ENCODE results near the gene KHDRBS1. TPM values are rescaled to one million over a fixed set of nuclear protein-coding genes. Genes with fewer than 3 reads are reported as not detected.

KHDRBS1 gene
- total and polyA plus RNA-seq, 2 of the 13 experiments (the other 11 are each of a cell fraction or from before 2014, with no cell fraction given) = 25.1 to 39.0 TPM

DNA sequence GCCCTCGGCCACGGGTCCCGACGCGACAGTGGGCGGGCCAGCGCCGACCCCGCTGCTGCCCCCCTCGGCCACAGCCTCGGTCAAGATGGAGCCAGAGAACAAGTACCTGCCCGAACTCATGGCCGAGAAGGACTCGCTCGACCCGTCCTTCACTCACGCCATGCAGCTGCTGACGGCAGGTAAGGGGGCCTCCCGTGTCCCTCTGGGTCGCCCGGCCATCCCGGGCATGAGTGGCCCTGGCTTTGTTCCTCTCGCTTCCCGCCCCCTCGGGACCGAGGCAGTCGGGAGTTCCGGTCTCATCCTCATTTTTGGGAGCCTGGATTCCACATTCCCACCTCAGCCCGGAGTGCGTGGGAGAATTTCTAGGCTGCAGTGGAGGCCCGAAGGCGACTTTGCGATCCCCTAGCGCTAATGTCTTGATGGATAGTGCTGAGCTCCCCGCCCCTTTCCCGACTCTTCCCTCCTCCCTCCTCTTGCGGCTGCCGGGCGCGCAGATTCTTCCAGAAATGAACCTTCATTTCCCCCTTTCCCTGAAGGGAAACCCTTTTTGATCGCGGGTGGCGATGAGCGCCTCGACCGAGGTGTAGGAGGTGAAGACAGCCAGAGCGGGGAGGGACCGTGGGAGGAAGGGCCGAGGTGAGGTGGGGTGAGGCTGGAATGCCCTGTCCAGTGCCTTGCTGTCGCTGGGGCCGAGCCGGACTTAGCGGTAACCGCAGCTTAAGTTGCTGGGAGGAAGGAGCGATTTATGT lies 705 bp downstream of the KHDRBS1 start (continued):
- TF ChIP-seq MLXIP (CRISPR knock-in tag; IDR thresholded peaks at IDR 0.05; ENCODE audit: borderline replicate concordance) = no peak
- TF ChIP-seq NFKB2 (CRISPR knock-in tag; IDR thresholded peaks at IDR 0.05; ENCODE audit: borderline replicate concordance) = no peak
- TF ChIP-seq, protein P1, sequence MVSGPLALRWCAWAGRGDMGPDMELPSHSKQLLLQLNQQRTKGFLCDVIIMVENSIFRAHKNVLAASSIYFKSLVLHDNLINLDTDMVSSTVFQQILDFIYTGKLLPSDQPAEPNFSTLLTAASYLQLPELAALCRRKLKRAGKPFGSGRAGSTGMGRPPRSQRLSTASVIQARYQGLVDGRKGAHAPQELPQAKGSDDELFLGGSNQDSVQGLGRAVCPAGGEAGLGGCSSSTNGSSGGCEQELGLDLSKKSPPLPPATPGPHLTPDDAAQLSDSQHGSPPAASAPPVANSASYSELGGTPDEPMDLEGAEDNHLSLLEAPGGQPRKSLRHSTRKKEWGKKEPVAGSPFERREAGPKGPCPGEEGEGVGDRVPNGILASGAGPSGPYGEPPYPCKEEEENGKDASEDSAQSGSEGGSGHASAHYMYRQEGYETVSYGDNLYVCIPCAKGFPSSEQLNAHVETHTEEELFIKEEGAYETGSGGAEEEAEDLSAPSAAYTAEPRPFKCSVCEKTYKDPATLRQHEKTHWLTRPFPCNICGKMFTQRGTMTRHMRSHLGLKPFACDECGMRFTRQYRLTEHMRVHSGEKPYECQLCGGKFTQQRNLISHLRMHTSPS (CRISPR knock-in tag; IDR thresholded peaks at IDR 0.05; ENCODE audit: low read depth) = no peak
- no peak for TF ChIP-seq ARNT (IDR thresholded peaks at IDR 0.05)
- TF ChIP-seq ZNF709 (CRISPR knock-in tag; IDR thresholded peaks at IDR 0.05) = no peak
- TF ChIP-seq CBFB (CRISPR knock-in tag; IDR thresholded peaks at IDR 0.05) = no peak
- TF ChIP-seq HNRNPLL (IDR thresholded peaks at IDR 0.05; ENCODE audit: low read depth, low read length, poor library complexity, severe bottlenecking) = peak; percentile 52
- TF ChIP-seq ZFP36L2 (CRISPR knock-in tag; IDR thresholded peaks at IDR 0.05) = no peak
- 0 out of 2 replicates have a peak, but pooled peaks have one; percentile 26 for TF ChIP-seq JUND (CRISPR knock-in tag; IDR thresholded peaks at IDR 0.05)
- TF ChIP-seq ZNF512B (CRISPR knock-in tag; IDR thresholded peaks at IDR 0.05; ENCODE audit: borderline replicate concordance) = 0 out of 2 replicates have a peak, but pooled peaks have one; percentile 55
- TF ChIP-seq, protein P2, sequence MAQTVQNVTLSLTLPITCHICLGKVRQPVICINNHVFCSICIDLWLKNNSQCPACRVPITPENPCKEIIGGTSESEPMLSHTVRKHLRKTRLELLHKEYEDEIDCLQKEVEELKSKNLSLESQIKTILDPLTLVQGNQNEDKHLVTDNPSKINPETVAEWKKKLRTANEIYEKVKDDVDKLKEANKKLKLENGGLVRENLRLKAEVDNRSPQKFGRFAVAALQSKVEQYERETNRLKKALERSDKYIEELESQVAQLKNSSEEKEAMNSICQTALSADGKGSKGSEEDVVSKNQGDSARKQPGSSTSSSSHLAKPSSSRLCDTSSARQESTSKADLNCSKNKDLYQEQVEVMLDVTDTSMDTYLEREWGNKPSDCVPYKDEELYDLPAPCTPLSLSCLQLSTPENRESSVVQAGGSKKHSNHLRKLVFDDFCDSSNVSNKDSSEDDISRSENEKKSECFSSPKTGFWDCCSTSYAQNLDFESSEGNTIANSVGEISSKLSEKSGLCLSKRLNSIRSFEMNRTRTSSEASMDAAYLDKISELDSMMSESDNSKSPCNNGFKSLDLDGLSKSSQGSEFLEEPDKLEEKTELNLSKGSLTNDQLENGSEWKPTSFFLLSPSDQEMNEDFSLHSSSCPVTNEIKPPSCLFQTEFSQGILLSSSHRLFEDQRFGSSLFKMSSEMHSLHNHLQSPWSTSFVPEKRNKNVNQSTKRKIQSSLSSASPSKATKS (CRISPR knock-in tag; IDR thresholded peaks at IDR 0.05) = no peak
- no peak for TF ChIP-seq MTF1 (CRISPR knock-in tag; IDR thresholded peaks at IDR 0.05)
- TF ChIP-seq ZNF234 (CRISPR knock-in tag; conservative IDR thresholded peaks at IDR 0.05) = no peak
- no peak for TF ChIP-seq SATB2 (CRISPR knock-in tag; IDR thresholded peaks at IDR 0.05)
- no peak for TF ChIP-seq RFX1 (IDR thresholded peaks at IDR 0.05)
- no peak for TF ChIP-seq ONECUT2 (CRISPR knock-in tag; IDR thresholded peaks at IDR 0.05)
- no peak for TF ChIP-seq SKI (IDR thresholded peaks at IDR 0.05; ENCODE audit: partially characterized antibody)
- TF ChIP-seq ZNF737 (CRISPR knock-in tag; IDR thresholded peaks at IDR 0.05; ENCODE audit: borderline replicate concordance) = no peak
- TF ChIP-seq, protein P3, sequence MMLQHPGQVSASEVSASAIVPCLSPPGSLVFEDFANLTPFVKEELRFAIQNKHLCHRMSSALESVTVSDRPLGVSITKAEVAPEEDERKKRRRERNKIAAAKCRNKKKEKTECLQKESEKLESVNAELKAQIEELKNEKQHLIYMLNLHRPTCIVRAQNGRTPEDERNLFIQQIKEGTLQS (CRISPR knock-in tag; IDR thresholded peaks at IDR 0.05) = no peak
- TF ChIP-seq FOXA3 (CRISPR knock-in tag; IDR thresholded peaks at IDR 0.05) = no peak
- TF ChIP-seq ZC3H13 (CRISPR knock-in tag; IDR thresholded peaks at IDR 0.05) = peak; percentile 48; the same call in 1 of the 2 replicates
